Measurements from ENCODE around the gene BPIFB3. TPM values are rescaled to one million over a fixed set of nuclear protein-coding genes. Genes with fewer than 3 reads are reported as not detected.

The BPIFB3 gene
- total and polyA plus RNA-seq, 2 of the 13 experiments (the other 11 are each of a cell fraction or from before 2014, with no cell fraction given) = 0.09 TPM; not detected in 1

DNA sequence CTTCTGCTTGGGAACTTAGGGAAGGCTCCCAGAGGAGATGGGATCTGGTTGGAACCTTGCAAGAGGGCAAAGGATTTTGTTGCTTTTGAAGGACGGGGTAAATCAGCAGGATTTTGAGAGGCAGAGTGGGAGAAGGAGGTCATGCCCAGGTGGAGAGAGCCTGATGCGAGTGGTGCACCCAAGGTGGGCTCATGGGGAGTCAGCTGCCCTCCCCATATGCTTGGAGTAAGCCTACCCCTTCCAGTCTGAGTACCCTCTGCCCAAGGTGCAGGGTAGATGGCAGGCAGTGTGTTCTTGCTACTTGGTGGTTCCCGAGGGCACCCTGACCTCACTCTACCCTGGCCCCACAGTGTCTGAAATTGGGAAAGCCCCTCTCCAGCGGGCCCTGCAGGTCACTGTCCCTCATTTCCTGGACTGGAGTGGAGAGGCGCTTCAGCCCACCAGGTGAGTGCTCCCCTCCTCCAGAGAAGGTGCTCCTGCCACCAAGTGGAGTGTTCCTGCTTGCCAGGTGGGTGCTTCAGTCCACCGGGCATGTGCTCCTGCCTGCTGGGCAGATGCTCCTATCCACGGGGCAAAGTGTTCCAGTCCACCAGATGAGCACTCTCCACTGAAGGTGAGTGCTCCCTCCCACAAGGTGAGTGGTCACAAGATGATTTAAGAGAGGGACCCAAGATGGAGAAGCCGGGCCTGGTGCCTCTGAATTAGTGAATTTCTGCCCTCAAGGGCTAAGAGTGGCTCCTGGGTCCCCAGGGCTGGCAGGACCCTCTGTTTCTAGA, 42.8 kb upstream of the BPIFB3 start (continued):
- TF ChIP-seq ZNF547 (CRISPR knock-in tag; IDR thresholded peaks at IDR 0.05) (no peak), ZNF589 (CRISPR knock-in tag; conservative IDR thresholded peaks at IDR 0.05) (no peak), MEIS2 (CRISPR knock-in tag; IDR thresholded peaks at IDR 0.05) (0 out of 2 replicates have a peak, but pooled peaks have one; percentile 41), KLF9 (CRISPR knock-in tag; IDR thresholded peaks at IDR 0.05; ENCODE audit: low read depth) (no peak), ARNTL (CRISPR knock-in tag; IDR thresholded peaks at IDR 0.05) (no peak), ZNF441 (CRISPR knock-in tag; IDR thresholded peaks at IDR 0.05; ENCODE audit: borderline replicate concordance) (0 out of 2 replicates have a peak, but pooled peaks have one; percentile 37), SALL2 (CRISPR knock-in tag; IDR thresholded peaks at IDR 0.05) (0 out of 2 replicates have a peak, but pooled peaks have one; percentile 36), RFXANK (CRISPR knock-in tag; IDR thresholded peaks at IDR 0.05) (no peak), GFI1 (CRISPR knock-in tag; IDR thresholded peaks at IDR 0.05; ENCODE audit: borderline replicate concordance) (no peak), ZSCAN9 (CRISPR knock-in tag; IDR thresholded peaks at IDR 0.05; ENCODE audit: borderline replicate concordance) (no peak), TMF1 (CRISPR knock-in tag; IDR thresholded peaks at IDR 0.05; ENCODE audit: low read depth) (no peak), TBX3 (IDR thresholded peaks at IDR 0.05; ENCODE audit: borderline replicate concordance) (no peak)
- TF ChIP-seq, protein P1, sequence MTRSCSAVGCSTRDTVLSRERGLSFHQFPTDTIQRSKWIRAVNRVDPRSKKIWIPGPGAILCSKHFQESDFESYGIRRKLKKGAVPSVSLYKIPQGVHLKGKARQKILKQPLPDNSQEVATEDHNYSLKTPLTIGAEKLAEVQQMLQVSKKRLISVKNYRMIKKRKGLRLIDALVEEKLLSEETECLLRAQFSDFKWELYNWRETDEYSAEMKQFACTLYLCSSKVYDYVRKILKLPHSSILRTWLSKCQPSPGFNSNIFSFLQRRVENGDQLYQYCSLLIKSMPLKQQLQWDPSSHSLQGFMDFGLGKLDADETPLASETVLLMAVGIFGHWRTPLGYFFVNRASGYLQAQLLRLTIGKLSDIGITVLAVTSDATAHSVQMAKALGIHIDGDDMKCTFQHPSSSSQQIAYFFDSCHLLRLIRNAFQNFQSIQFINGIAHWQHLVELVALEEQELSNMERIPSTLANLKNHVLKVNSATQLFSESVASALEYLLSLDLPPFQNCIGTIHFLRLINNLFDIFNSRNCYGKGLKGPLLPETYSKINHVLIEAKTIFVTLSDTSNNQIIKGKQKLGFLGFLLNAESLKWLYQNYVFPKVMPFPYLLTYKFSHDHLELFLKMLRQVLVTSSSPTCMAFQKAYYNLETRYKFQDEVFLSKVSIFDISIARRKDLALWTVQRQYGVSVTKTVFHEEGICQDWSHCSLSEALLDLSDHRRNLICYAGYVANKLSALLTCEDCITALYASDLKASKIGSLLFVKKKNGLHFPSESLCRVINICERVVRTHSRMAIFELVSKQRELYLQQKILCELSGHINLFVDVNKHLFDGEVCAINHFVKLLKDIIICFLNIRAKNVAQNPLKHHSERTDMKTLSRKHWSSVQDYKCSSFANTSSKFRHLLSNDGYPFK (CRISPR knock-in tag; IDR thresholded peaks at IDR 0.05; ENCODE audit: borderline replicate concordance) = peak; percentile 17; the same call in 1 of the 2 replicates
- TF ChIP-seq, protein P2, sequence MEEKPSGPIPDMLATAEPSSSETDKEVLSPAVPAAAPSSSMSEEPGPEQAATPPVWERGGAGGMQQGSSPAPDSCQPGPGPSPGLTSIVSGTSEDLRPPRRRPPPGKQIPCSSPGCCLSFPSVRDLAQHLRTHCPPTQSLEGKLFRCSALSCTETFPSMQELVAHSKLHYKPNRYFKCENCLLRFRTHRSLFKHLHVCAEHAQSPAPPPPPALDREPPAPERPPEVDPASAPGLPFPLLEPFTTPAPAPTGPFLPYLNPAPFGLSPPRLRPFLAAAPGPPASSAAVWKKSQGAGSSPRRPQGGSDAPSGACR (CRISPR knock-in tag; IDR thresholded peaks at IDR 0.05) = no peak
- TF ChIP-seq, protein P3, sequence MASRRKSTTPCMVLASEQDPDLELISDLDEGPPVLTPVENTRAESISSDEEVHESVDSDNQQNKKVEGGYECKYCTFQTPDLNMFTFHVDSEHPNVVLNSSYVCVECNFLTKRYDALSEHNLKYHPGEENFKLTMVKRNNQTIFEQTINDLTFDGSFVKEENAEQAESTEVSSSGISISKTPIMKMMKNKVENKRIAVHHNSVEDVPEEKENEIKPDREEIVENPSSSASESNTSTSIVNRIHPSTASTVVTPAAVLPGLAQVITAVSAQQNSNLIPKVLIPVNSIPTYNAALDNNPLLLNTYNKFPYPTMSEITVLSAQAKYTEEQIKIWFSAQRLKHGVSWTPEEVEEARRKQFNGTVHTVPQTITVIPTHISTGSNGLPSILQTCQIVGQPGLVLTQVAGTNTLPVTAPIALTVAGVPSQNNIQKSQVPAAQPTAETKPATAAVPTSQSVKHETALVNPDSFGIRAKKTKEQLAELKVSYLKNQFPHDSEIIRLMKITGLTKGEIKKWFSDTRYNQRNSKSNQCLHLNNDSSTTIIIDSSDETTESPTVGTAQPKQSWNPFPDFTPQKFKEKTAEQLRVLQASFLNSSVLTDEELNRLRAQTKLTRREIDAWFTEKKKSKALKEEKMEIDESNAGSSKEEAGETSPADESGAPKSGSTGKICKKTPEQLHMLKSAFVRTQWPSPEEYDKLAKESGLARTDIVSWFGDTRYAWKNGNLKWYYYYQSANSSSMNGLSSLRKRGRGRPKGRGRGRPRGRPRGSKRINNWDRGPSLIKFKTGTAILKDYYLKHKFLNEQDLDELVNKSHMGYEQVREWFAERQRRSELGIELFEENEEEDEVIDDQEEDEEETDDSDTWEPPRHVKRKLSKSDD (CRISPR knock-in tag; IDR thresholded peaks at IDR 0.05; ENCODE audit: low read depth) = no peak
- TF ChIP-seq, protein P4, sequence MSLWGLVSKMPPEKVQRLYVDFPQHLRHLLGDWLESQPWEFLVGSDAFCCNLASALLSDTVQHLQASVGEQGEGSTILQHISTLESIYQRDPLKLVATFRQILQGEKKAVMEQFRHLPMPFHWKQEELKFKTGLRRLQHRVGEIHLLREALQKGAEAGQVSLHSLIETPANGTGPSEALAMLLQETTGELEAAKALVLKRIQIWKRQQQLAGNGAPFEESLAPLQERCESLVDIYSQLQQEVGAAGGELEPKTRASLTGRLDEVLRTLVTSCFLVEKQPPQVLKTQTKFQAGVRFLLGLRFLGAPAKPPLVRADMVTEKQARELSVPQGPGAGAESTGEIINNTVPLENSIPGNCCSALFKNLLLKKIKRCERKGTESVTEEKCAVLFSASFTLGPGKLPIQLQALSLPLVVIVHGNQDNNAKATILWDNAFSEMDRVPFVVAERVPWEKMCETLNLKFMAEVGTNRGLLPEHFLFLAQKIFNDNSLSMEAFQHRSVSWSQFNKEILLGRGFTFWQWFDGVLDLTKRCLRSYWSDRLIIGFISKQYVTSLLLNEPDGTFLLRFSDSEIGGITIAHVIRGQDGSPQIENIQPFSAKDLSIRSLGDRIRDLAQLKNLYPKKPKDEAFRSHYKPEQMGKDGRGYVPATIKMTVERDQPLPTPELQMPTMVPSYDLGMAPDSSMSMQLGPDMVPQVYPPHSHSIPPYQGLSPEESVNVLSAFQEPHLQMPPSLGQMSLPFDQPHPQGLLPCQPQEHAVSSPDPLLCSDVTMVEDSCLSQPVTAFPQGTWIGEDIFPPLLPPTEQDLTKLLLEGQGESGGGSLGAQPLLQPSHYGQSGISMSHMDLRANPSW (CRISPR knock-in tag; IDR thresholded peaks at IDR 0.05; ENCODE audit: borderline replicate concordance) = no peak
- TF ChIP-seq, protein P5, sequence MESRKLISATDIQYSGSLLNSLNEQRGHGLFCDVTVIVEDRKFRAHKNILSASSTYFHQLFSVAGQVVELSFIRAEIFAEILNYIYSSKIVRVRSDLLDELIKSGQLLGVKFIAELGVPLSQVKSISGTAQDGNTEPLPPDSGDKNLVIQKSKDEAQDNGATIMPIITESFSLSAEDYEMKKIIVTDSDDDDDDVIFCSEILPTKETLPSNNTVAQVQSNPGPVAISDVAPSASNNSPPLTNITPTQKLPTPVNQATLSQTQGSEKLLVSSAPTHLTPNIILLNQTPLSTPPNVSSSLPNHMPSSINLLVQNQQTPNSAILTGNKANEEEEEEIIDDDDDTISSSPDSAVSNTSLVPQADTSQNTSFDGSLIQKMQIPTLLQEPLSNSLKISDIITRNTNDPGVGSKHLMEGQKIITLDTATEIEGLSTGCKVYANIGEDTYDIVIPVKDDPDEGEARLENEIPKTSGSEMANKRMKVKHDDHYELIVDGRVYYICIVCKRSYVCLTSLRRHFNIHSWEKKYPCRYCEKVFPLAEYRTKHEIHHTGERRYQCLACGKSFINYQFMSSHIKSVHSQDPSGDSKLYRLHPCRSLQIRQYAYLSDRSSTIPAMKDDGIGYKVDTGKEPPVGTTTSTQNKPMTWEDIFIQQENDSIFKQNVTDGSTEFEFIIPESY (CRISPR knock-in tag; IDR thresholded peaks at IDR 0.05) = no peak
